ENCODE measurements around the gene RNF114.
"Not testable (repeated sequence)": the region's sequence is repeated elsewhere in the genome, so short reads cannot be mapped to it uniquely, and the experiment has no call there.

The RNF114 gene

GRCh38 chr20:49981218-49982071 lies 45.2 kb downstream of the RNF114 start:
- in situ Hi-C loops (cut with MboI; ENCODE audit: low pct_unique_long_range_greater_than_20kb, low sequenced_read_pairs) = no loop called here
- no peak for DNase-seq

DNA sequence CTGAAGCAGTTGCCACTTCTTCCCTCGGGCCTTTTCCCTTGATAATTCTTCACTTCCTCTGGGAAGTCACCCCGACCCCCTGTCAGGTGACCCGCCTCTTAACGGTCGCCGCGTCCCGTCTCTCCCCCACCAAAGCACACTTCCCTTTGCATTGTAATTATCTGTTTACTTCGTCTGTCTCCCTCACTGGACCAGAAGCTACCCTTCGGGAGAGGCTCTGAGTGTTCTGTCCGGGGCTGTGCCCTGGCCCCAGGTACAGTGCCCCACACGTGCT lies 45.8 kb downstream of the RNF114 start:
- no peak for DNase-seq
- in situ Hi-C loops (cut with MboI; ENCODE audit: low pct_unique_long_range_greater_than_20kb, low sequenced_read_pairs) = no loop called here

DNA sequence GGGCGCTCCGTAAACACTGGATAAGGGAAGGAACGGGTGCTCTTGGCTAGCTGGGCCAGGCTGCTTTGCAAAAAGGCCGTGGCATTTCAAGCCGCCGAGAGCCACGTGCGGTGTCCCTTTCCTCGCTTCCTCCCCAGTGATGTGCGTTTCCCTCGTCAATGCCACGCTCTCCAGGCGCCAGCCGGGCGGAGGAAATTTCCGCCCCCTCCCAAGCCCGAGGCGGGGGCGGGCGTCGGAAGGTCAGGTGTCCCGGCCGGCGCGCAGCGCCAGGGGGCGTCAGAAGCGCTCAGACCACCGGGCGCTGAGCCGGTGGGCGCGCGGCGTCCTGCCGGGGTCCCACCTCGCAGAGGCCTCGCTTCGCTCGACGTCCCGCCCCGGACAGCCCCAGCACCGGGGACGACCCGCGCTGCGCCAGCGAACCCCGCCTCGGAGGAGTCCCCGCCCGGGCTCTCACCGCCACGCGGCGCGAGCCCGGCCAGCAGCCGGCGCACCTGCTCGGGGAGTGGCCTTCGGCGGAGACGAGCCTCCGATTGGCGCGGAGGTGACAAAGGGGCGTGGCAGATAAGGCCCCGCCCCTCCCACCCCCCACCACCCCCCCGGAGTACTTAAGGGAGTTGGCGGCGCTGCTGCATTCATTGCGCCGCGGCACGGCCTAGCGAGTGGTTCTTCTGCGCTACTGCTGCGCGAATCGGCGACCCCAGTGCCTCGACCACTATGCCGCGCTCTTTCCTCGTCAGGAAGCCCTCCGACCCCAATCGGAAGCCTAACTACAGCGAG lies 46.3 kb downstream of the RNF114 start, which contains the start of gene SNAI1:
Gene SNAI1 (plus strand): TSS at position 635 of the 777 bp plus-strand sequence. CDS start 80 bp downstream, at position 715.
- in situ Hi-C loops (cut with MboI; ENCODE audit: low pct_unique_long_range_greater_than_20kb, low sequenced_read_pairs) = no loop called here
- DNase-seq = peak; percentile 88

GRCh38 chr20:49983123-49983847 lies 47.1 kb downstream of the RNF114 start:
- in situ Hi-C loops (cut with MboI; ENCODE audit: low pct_unique_long_range_greater_than_20kb, low sequenced_read_pairs) = no loop called here
- no peak for DNase-seq

DNA sequence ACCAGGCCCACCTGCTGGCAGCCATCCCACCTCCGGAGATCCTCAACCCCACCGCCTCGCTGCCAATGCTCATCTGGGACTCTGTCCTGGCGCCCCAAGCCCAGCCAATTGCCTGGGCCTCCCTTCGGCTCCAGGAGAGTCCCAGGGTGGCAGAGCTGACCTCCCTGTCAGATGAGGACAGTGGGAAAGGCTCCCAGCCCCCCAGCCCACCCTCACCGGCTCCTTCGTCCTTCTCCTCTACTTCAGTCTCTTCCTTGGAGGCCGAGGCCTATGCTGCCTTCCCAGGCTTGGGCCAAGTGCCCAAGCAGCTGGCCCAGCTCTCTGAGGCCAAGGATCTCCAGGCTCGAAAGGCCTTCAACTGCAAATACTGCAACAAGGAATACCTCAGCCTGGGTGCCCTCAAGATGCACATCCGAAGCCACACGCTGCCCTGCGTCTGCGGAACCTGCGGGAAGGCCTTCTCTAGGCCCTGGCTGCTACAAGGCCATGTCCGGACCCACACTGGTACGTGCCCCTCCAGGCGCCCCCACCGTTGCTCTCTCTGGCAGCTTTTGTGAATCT lies 47.7 kb downstream of the RNF114 start:
- in situ Hi-C loops (cut with MboI; ENCODE audit: low pct_unique_long_range_greater_than_20kb, low sequenced_read_pairs) = no loop called here
- no peak for DNase-seq

DNA sequence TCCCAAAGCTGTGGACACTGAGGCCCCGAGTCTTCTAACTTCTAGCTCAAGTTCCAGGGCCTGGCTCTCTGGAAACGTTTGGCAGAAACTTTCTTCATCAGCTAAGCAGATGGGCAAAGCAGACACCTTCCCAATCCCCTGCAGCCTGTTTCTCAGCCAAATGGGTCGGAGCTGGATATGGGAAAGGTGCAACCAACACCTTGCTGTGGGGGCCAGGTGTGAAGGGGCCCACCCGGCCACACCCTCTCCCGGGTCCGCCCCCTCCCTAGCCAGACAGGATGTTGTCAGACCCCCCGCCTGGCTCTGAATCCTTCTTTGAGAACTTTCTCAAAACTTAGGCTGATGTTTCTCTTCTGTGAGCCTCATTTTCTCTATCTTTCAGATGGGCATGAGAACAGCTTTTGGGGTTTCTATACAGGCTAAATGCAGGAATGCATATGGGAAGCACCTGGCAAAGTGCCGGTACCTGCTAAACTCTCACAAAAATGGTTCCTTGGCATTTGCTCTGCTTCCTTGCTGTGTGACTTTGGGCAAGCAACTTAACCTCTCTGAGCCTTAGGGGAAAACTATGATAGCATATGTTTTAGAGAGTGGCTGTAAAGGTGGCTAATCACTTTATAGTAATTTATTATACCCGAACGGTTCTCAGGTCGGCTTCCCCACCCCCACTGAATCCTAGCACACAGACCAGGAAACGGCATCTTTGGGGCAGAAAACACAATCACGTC lies 48.4 kb downstream of the RNF114 start:
- in situ Hi-C loops (cut with MboI; ENCODE audit: low pct_unique_long_range_greater_than_20kb, low sequenced_read_pairs) = no loop called here
- DNase-seq = no peak

GRCh38 chr20:49985157-49985556 lies 49.0 kb downstream of the RNF114 start:
- in situ Hi-C loops (cut with MboI; ENCODE audit: low pct_unique_long_range_greater_than_20kb, low sequenced_read_pairs) = no loop called here

GRCh38 chr20:49985617-49986016 lies 49.4 kb downstream of the RNF114 start:
- in situ Hi-C loops (cut with MboI; ENCODE audit: low pct_unique_long_range_greater_than_20kb, low sequenced_read_pairs) = no loop called here

More at GRCh38 chr20:49985157-49985556, 49.0 kb downstream of the RNF114 start:
- no peak for DNase-seq

DNA sequence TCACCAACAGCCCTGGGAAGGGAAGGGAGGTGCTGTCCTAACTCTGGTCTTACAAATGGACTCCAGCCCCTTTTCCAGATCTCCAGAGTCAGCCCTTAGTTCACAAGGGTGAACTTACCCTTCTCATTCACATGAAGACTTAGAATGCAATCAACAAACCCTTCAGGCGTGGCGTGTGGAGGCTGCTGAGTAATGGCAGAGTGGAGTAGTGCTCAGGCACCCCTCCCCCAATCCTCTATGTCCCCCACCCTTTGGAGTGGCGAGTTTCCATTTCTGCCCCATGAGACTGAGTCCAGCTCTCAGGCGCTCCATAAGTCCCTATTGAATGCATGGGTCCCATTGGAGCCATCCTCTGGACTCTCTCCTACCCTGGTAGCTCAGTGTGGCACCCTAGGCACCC lies 49.9 kb downstream of the RNF114 start:
- DNase-seq = no peak
- in situ Hi-C loops (cut with MboI; ENCODE audit: low pct_unique_long_range_greater_than_20kb, low sequenced_read_pairs) = no loop called here

More at GRCh38 chr20:49985617-49986016, 49.4 kb downstream of the RNF114 start:
- no peak for DNase-seq

DNA sequence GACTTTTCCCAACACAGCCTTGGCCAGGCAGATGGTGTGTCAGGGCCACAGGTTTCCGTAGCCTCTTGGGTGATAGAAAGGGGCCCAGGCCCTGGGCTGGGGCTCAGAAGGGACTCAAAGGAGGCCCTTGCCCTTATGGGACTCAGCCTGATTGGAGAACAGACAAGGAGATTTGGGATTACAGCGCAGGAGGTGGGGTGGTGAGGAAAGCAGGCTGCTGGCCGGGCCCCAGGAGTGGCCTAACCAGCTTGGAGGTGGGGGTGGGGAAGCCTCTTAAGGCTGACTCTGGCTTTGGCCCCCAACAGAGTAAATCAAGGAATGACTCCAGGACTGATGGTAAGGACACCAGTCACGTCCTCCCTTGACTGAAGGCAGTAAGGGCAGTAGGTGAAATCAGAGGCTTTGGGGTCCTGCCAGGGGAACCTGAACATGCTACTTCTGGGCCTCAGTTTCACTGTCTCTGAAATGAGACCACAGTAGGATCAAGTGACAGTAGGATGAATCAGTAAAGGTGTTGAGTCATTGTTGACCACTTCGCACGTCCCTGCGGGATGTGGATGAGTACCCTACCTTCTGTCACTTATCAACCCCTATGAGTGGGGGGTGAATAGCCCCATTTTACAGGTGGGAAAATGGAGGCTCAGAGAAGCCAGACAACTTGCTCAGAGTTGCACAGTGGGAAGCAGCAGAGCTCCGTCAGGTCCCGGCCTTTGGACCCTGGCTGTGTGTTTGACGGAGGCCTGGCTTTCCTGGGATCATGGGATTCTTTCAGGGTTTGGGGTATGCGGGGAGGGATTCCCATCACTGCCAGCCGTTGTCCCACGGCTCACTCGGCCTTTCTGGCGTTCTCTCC lies 51.0 kb downstream of the RNF114 start:
- in situ Hi-C loops (cut with MboI; ENCODE audit: low pct_unique_long_range_greater_than_20kb, low sequenced_read_pairs) = no loop called here
- no peak for DNase-seq

DNA sequence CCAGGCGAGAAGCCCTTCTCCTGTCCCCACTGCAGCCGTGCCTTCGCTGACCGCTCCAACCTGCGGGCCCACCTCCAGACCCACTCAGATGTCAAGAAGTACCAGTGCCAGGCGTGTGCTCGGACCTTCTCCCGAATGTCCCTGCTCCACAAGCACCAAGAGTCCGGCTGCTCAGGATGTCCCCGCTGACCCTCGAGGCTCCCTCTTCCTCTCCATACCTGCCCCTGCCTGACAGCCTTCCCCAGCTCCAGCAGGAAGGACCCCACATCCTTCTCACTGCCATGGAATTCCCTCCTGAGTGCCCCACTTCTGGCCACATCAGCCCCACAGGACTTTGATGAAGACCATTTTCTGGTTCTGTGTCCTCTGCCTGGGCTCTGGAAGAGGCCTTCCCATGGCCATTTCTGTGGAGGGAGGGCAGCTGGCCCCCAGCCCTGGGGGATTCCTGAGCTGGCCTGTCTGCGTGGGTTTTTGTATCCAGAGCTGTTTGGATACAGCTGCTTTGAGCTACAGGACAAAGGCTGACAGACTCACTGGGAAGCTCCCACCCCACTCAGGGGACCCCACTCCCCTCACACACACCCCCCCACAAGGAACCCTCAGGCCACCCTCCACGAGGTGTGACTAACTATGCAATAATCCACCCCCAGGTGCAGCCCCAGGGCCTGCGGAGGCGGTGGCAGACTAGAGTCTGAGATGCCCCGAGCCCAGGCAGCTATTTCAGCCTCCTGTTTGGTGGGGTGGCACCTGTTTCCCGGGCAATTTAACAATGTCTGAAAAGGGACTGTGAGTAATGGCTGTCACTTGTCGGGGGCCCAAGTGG lies 51.9 kb downstream of the RNF114 start:
- no peak for DNase-seq
- in situ Hi-C loops (cut with MboI; ENCODE audit: low pct_unique_long_range_greater_than_20kb, low sequenced_read_pairs) = no loop called here

DNA sequence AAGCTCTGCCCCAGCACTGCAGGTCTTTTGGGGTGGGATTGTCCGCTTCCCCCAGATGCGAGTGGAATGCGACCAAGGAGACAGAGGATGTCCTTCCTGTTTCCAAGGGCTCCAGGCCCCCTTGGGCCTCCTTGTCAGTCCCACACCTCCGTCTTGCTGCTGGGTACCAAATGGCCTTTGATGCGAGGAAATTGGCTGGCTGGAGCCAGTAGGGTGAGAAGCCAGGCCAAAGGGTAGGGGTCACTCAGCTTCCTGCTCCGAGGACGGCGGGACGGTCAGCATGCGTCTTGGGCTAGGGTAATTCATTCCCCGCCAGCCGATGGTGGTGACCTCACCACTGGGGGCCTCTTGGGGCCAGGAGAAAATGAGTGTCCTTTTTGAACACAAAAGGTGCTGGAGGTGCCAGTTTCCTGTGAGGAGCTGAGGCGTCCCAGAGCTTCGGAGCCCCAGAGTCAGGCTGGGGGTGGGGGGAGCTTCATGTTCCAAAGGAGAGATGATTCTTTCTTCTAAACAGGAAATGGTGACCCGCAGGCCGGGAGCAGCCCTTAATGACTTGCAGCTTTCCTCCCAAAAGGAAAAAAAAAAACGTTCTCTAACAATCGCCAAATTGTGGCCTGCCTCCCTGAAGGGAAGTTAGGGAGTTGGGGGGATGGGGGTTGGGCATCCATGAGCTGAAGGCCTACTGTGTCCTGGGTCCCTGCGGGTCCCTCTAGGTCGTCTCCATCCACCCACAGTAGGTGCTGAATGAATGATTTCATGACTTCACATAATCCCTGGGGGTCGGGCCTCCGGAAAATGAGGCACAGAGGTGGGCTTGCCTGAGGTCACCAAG lies 53.3 kb downstream of the RNF114 start:
- in situ Hi-C loops (cut with MboI; ENCODE audit: low pct_unique_long_range_greater_than_20kb, low sequenced_read_pairs) = no loop called here
- peak; percentile 84 for DNase-seq

DNA sequence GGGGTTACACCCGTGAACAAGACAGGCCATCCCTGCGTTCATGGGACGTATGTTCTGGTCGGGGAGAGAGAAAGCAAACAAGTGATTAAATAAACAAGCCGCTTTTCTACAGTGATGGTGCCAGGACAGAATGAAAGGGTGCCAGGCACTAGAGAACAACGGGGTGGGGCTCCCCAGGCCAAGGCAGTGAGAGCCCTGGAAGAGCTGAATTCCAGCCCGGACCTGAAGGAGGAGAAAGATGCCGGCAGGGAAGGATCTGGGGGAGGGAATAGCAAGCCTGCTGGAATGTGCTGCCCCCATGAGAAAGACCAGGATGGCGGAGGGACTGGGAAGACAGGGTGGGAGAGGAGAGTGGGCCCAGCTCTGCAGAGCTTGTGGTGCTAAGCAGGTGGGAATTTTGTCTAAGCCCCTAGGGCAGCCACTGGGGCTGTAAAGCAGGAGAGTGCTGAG lies 54.1 kb downstream of the RNF114 start:
- no peak for DNase-seq
- in situ Hi-C loops (cut with MboI; ENCODE audit: low pct_unique_long_range_greater_than_20kb, low sequenced_read_pairs) = no loop called here

DNA sequence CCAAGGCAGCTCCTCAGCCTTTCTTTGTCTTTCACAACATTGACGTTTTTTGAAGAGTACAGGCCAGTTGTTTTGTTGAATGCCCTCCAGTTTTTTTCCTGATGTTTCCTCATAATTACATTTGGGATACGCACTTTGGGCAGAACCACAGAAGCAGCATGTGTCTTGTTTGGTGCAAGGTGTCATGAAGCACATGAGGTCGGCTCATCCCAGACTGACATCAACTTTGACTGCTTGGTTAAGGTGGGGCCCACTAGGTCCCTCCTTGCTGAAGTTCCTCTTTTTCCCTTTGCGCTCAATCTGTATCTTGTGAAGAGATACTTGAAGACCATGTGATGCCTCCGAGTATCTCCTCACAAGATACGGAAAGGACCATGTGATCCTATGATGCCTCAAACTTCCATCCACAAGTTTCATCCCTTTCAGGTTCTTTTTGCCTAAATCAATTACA lies 57.1 kb downstream of the RNF114 start:
- in situ Hi-C loops (cut with MboI; ENCODE audit: low pct_unique_long_range_greater_than_20kb, low sequenced_read_pairs) = no loop called here
- DNase-seq = peak; percentile 84

DNA sequence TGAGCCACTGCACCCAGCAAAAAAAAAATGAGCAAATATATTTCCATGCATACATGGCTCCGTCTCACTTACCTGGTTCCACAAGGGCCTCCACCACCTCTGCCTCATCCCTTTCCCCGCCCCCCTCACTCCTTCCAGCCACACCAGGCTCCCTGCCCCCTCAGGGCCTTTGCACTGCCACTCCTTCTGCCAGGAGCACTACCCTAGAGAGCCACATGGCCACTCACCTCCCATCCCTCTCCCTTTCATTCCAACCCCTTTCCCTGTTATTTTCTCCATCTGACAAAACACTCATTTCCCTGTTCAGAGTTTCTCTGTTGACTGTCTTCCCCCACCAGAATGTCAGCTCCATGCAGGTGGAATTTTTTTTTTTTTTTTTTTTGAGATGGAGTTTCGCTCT lies 59.4 kb downstream of the RNF114 start:
- no peak for DNase-seq
- in situ Hi-C loops (cut with MboI; ENCODE audit: low pct_unique_long_range_greater_than_20kb, low sequenced_read_pairs) = no loop called here

GRCh38 chr20:49998478-49999188 lies 62.4 kb downstream of the RNF114 start:
- DNase-seq; in situ Hi-C loops (cut with MboI; ENCODE audit: low pct_unique_long_range_greater_than_20kb, low sequenced_read_pairs): not testable (repeated sequence)

Measured in KBM-7 (cell line).